ENCODE measurements around the gene SLC49A3.

DNA sequence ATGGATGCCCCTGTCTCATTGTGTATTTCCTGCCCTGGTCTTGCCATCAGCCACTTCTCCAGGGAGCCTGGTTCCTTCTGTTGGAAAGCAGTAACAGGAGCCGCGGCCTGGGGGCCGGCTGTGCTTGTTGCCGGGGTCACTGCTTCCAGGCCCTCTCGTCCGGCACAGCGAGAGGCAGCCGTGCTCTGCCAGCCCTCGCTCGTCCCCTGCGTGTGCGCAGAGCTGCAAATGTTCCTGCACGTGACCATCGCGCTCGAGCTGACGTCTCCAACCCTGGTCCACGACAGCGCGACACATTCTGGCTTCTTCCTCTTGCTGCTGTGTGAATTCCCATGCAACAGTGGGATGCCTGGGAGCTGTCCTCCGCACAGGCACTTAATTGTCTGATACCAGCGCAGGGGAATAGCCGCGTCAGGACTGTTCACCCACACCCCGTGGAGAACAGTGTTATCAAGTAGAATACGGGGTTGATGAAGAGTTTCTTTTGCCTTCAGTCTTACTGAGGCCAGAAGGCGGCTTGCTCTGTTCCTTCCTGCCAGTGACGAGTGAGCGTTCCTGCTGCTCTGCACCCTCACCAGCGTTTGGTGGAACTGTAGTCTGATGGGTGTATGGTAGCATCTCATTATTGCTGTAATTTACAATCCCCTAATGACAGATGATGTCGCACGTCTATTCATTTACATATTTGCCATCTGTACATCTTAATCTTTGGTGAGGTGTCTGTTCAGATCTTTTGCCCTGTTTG, 51.2 kb downstream of the SLC49A3 start:
- TF ChIP-seq POLR2A (IDR thresholded peaks at IDR 0.05), result no peak
- no peak for TF ChIP-seq CTCF (IDR thresholded peaks at IDR 0.05)
- no peak for TF ChIP-seq POLR2AphosphoS5 (IDR thresholded peaks at IDR 0.05)

All from breast epithelium (tissue), 3 donors.